Stimulated activated CD4-positive, alpha-beta T cell treated with anti-CD3 and anti-CD28 coated beads, Interleukin-1b, Interleukin-23, amount 100 ng/mL, for 48 hours (primary cell): Measurements from ENCODE around the gene IL1RN.
A peak's percentile ranks its signal among the peaks of the same experiment; 100 is the strongest.

Experiments
- DNase-seq: peaks from one replicate; pipeline ENCODE4 v3.0.0-alpha.2; 2020

The IL1RN gene

DNA sequence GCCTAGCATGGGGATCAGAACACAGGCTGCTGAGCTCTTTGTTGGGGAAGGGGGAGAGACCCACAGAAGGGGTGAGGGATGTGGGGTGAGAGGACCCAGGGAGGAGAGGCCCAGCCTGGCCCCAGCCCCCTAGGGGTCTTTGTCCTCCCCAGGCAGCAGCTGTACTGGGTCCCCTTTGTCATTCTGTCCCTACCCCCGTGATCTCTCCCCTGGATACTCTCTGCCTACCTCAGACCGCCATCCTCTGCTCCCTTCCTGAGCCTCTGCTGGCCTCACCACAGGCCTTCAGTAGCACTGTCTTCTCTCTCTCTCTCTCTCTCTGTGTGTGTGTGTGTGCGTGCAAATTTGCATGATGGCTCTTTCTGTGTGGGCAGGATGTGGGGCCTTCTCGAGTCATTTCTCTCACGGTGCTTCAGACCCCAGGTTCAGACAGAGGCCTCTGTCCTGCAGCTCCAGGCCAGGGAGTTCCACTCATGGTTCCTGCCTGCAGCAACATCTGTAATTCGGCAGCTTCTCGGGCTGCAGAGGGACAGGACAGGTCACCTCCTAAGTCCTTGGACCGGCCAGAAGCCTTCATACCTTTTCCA is 47.7 kb downstream of the IL1RN start:
- peak; percentile 76 for DNase-seq

DNA sequence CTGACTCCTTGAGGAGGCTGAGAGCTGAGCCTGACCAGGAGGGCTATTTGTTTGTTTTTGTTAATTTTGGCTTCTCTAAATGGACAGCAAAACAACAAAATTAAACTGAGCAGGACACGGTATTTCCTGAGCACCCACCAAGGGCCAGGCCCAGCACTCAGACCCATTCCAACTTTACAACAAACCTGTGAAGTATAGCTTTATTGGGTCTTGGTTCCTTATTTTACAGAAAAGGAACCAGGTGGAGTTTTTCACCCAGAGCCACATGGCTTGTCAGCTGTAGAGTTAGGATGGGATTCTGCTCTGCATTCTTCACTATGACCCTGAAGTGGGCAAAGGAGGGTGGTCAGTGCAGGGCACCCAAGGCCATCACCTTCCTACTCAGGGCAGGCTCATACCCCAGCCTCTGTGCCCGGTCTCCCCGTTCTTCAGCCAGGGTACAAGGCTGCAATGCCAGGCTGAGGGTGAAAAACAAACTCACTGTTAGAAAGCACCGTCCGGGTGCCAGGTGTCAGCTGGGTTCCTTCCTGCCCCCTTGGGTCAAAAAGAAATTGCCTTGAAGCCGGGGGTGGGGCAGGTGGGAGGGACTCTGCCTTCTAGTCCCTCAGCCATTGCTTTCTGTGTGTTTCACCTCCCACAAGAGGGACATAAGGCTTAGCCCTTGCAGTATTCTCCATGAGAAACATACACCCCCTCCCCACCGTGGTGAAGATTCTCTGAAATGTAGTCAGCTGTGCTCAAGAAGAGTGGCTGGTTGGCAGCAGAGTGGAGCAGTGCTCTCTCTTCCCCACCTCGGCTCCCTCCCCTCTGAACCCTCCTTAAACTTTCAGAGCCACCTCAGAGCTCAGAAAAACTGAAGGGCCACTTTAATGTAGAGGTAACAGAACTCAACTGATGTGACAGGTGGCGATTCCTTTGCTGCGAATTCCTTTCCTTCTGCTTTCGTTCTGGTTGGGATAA is 48.6 kb downstream of the IL1RN start:
- no peak for DNase-seq

DNA sequence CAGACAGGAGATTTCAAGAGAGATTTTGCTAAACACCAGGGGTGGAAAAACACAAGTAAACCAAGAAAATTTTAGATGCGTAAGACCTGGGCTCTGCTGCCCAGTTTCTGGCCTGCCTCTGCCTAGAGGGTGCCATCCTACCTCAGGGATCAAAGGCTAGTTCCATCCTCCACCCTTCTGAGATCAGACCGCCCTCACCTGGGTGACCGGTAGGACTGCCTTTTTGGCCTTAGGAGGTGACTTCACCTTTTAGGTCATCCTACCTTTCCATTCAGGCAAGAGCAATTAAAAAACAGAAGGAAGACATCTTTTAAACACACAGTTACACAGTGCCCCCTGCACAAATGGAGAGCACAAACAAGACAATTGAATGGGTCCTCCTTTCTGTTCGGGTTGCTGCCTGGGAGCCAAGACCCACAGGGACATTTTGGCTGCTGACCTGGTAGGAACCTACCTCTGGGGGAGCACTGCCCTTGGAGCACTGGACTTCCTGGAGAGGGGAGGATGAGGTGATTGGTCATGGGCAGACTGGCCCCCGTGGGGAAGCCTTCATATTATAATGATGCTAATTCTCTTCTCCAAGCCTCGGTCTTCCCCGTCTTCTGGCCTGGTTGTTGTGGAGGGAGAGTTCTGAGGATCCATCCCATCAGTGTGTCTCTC is 49.4 kb downstream of the IL1RN start:
- DNase-seq, result no peak

- DNase-seq, result no peak
Observed at GRCh38 chr2:113178069-113178746, 50.8 kb downstream of the IL1RN start.

DNA sequence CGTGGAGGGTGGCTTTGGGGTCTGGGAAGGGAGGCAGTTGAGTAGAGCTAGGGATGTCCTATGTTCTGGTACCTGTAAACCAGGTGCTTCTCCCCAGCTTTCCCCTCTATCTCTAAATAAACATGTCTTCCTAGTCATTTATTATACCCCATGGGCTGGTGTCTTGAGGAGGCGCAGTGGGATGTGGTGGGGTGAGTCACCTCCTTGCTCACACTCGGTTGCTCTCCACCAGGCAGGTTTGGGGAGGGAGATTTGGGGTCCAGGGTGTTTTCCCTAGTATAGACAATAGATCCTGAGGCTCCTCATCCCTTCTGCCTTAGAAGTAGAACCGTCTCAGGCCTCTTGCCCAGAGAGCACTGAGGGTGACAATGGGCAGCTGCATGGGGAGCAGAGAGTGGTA is 51.5 kb downstream of the IL1RN start:
- peak; percentile 59 for DNase-seq

- no peak for DNase-seq
Observed at GRCh38 chr2:113179446-113180045, 52.1 kb downstream of the IL1RN start.

GRCh38 chr2:113180131-113180946 is 52.9 kb downstream of the IL1RN start:
- no peak for DNase-seq

DNA sequence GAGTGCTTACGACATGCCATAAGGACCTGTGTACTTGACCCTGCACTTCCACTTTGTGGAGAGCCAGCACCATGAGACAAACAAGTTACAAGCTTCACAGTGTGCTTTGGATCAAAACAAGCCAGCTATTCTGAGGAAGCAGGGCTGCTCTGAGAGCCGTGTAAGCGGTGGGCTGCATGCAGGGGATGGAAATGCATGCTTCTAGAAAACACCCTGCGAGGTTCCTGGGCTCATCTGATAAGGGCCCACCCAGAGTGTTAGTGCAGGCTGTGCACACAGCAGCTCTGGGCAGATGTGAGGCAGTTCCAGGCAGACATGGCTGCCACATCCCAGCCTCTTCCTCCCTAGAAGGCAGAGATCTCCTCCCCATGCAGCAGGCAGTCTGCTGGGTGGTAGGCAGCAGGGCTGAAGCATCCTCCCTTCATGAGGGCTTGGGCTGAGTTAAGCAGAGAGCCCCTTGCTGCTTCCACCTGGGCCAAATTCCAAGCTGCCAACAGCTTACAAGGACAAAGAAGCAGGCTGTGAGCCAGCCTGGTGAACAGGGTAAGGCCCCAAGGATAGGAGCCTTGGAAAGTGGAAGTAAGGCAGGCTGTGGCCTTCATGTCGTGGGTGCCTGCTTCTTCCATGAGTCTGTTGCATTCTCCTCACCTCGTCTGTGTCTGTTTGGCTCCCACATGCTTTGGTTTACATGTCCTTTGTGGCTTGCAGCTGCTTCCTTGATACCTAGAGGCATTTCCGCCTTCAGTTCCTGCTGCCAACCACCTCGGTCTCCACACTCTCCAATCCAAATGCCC is 54.1 kb downstream of the IL1RN start:
- no peak for DNase-seq

GRCh38 chr2:113182471-113183260 is 55.3 kb downstream of the IL1RN start:
- no peak for DNase-seq

DNA sequence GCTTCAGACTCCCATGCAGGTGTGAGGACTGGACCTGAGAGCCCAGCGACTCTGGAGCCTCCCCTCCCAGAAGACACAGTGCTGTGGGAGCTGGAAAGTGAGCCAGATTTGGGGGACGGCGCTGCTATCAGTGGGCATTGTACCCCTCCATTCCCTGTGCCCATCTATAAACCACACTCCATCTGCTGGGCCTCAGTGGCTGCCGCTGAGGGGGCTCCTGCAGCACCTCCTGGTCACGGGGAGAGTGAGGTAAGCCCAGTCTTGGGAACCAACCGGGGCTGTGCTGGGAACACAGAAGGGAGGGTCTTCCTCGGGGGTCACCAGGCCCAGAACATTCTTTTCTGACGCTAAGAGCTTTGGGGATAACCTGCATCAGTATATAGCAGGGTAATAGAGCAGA is 55.9 kb downstream of the IL1RN start:
- no peak for DNase-seq
